GM18873 (cell line): Measurements from ENCODE around the gene PDE4DIP.
"Not testable (repeated sequence)": the region's sequence is repeated elsewhere in the genome, so short reads cannot be mapped to it uniquely, and the experiment has no call there.

Experiments used
- ATAC-seq: cut with Tn5 transposase; IDR thresholded peaks from one replicate; pipeline ENCODE4 v1.9.1; 2021; ENCODE audit warnings: mild to moderate bottlenecking, moderate library complexity, moderate number of reproducible peaks; ENCODE audit not compliant: unreplicated experiment, low FRiP score

Gene PDE4DIP

GRCh38 chr1:148868924-148869633, 24.9 kb downstream of the PDE4DIP start:
- ATAC-seq = not testable (repeated sequence)

- not testable (repeated sequence) for ATAC-seq
Measured at GRCh38 chr1:148869634-148869961, 25.4 kb downstream of the PDE4DIP start.

- not testable (repeated sequence) for ATAC-seq
Measured at GRCh38 chr1:148874408-148875388, 30.5 kb downstream of the PDE4DIP start.

GRCh38 chr1:148879812-148880416, 35.7 kb downstream of the PDE4DIP start:
- ATAC-seq = not testable (repeated sequence)

DNA sequence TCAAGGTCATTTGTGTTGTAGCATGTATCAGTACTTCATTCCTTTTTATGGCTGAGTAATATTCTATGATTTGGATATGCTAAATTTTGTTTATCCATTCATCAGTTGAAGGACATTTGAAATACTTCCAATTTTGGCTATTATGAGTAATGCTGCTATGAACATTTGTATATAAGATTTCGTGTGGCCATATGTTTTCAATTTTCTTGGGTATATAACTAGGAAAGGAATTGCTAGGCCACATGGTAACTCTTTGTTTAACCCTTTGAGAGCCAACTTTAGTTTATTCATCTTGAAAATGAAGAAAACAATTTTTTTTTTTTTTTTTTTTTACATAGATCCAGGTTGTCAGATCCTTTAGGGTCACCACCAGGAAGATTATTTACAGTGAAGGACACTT, 37.0 kb downstream of the PDE4DIP start:
- not testable (repeated sequence) for ATAC-seq

DNA sequence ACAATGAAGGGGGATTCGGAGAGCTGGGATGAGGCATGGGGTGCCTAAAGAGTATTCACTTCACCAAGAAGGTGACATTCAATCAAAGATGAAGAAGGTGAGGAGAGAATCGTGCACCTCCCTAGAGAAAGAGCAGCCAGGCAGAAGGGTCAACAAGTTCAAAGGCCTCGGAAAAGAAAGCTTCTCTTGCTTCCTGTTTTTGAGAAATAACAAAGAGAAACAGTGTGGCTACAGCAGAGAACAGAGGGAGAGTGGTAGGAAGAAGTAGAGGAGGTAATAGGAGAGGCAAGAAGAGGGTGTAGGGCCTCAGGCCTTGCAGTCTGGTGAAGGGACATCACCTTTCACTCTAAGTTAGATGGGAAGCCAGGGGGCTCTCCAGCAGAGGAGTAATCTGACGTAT, 41.0 kb downstream of the PDE4DIP start:
- ATAC-seq = not testable (repeated sequence)

DNA sequence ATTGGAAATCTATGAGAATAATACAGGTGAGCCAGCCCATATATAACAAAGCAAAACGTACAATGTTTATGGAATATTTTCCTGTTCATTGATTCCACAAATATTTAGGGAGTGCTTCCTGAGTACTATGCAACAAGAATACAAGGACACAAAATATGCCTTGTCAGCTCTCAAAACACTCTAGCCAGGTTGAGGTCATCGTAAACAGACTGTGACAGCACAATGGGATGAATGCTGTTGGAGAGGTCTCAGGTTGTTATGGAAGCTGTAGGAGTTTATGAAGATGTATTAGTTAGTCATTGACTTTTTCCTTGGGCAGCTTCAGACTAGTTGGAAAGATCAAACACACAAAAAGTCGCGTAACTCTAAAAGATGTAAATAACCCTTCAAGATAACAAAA, 42.1 kb downstream of the PDE4DIP start:
- not testable (repeated sequence) for ATAC-seq

DNA sequence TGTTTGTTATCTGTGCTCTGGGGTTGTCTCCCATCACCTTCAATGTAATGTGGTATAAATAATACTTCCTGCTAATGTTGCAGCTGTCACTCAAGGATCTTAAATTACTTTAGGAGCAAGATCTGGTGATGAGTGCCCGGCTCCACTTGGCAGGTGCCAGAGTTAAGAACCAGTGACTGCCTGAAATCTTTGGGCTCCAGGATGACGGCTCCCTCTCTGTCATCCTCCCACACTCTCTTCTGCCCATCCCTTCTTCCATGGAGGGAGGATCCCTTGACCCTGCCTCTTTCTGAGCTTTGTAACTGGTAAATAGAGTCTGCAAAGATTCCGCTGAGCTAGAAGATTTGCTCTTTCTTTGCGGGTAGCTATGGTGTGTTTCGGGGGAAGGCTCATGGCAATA, 44.4 kb downstream of the PDE4DIP start:
- not testable (repeated sequence) for ATAC-seq

- not testable (repeated sequence) for ATAC-seq
Measured at GRCh38 chr1:148889267-148890074, 45.2 kb downstream of the PDE4DIP start.

DNA sequence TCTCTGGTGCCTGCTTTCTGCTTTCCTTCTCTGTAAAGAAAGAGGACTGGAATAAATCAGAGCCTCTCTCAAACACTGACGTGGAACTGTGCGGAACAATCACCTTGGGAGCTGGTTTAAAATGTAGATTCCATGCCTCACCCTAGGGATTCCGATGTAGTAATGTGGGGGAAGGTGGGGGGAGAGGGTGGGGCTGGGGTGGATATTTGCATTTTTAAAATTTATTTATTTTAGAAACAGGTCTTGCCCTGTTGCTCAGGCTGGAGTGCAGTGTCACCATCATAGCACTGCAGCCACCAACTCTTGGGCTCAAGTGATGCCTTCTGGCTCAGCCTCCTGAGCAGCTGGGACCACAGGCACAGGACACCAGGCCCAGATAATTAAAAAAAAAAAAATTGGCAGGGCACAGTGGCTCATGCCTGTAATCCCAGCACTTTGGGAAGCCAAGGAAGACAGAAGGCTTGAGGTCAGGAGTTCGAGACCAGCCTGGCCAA, 45.9 kb downstream of the PDE4DIP start:
- not testable (repeated sequence) for ATAC-seq

DNA sequence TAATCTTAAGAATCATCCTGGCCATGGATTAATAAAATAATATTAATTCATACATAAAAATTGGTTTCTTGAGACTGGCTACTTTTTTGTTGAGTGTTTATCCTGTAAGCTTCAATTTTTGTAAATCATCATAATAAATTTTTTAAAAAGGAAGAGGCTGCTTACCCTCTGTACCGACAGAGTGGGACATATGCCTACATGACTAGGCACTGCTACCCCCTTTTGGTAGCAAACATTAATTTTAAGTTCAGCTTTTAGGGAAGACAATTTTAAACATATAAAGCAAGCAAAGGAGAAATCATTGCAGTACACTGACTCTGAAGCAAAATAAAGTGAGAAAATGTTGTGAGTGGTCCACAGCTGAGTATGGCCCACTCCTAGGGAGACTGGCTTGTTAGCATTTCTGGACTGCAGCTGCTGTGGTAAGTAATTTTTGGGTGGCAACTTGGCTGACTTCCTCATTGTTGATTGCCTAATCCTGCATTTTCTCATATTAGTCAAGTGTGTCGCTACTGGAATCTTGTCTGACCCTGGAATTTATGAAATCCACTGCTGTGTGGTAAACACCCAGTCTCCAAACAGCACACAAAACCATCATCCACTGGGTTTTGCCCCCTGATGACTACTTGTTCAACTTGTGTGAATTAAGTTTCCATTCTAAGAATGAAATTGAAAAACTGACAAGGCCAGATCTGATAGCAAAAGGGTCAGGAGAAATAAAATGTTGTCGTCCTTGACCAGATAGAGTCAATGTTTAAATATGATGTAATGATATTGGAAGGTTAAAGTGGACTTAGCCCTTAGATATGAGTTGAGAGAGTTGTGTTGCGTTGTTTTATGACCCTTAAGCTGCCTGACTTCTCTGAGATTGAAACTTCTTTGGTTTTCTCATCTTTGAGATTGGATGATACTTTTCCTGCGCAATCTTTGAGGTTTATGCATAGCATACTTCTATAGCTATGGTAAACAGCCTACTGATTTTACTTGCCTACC, 50.4 kb downstream of the PDE4DIP start:
- not testable (repeated sequence) for ATAC-seq

DNA sequence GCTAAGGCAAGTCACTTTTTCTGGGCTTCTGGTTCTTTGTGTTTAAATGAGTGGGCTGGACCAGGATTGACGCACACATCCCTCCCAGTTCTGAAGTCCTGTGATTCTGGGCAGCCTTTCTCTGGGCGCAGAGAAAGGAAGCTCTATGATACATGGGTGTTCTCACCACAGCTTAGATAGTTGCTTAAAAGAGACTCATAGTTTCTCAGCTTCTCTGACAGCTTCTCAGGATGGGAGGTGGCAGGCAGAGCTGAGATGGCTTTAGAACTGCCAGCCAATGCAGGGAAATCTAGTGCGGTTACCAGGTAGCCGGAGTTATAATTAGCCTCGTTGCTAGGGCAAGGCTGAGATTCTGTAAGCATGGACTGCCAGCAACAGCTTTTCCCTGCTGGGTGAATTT, 55.8 kb downstream of the PDE4DIP start:
- ATAC-seq = not testable (repeated sequence)

- not testable (repeated sequence) for ATAC-seq
Measured at GRCh38 chr1:148900691-148901090, 56.5 kb downstream of the PDE4DIP start.

- not testable (repeated sequence) for ATAC-seq
Measured at GRCh38 chr1:148901150-148901952, 57.1 kb downstream of the PDE4DIP start.

DNA sequence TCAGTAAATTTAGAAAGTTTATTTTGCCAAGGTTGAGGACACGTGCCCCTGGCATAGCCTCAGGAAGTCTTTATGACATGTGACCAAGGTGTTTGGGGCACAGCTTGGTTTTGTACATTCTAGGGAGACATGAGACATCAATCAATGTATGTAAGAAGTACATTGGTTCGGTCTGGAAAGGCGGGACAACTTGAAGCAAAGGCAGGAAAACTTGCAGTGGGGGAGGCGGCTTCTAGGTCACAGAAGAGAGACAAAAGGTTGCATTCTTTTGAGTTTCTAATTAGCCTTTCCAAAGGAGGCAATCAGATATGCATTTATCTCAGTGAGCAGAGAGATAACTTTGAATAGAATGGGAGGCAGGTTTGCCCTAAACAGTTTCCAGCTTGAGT, 57.7 kb downstream of the PDE4DIP start:
- ATAC-seq = not testable (repeated sequence)

GRCh38 chr1:148909219-148909826, 65.1 kb downstream of the PDE4DIP start:
- ATAC-seq = not testable (repeated sequence)

DNA sequence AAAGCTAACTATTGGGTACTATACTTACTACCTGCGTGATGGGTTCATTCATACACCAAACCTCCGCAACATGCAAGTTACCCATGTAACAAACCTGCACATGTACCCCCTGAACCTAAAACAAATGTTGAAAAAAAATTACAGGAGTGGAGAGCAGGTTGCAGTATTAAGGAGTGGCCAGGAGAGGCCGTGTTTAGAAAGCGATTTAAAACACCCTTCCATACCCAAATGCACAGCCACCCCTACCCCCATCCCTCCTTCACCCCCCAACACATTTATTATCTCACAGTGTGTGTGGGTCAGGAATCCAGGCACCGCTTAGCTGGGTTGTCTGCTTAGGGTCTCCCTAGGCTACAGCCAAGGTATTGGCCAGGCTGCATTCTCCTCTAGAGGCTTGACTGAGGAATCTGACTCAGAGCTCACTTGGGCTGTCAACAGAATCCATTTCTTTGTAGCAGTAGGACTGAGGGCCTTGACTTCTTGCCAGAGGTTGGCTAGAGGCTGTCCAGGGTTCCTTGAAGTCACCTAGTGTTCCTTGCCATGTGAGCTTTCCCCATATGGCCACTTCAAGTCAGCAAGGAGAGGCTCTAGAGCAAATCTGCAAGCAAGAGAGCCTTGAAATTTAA, 67.2 kb downstream of the PDE4DIP start:
- ATAC-seq = not testable (repeated sequence)
